GM12864 (cell line): Measurements from ENCODE around the gene EXOC3.

Experiments used
- DNase-seq: peaks from one replicate; pipeline ENCODE4 v3.0.0-alpha.2; 2011; ENCODE audit warnings: low read depth
- H3K4me3 ChIP-seq: 2 replicates; pipeline ENCODE4 v1.5.1; 2011; ENCODE audit warnings: mild to moderate bottlenecking, low read depth, low read length, control low read depth
- CTCF ChIP-seq: IDR thresholded peaks from 2 replicates; pipeline ENCODE4 v1.5.1; 2011; ENCODE audit warnings: low read depth, mild to moderate bottlenecking, moderate library complexity, low read length, control low read depth, inconsistent platforms; ENCODE audit errors: missing control alignments

EXOC3 gene

GRCh38 chr5:443239-444151, 519 bp downstream of the EXOC3 start:
- H3K4me3 ChIP-seq, result peak overlapping the region; percentile 100
- TF ChIP-seq CTCF, result no peak
- DNase-seq, result no peak

DNA sequence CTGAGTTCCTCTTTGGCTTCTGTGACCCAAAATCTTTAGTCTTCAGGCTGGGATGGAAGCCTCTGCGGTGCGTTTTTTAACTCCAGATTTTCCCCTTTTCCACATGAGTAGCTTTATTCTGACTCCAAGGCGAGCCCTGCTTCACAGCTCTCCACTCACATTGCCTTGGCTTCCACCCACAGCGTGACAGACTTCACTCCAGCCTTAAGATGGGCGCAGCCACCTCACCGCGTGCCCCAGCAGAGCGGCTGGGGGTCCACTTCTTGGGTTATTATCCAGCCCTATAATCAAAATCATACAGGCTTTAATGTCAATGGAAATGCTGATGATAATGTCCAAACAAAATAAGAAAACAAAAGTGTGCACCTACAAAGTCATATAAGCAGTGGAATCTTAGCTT, 1.2 kb downstream of the EXOC3 start:
- peak overlapping the region; percentile 100 for H3K4me3 ChIP-seq
- DNase-seq, result no peak
- no peak for TF ChIP-seq CTCF

DNA sequence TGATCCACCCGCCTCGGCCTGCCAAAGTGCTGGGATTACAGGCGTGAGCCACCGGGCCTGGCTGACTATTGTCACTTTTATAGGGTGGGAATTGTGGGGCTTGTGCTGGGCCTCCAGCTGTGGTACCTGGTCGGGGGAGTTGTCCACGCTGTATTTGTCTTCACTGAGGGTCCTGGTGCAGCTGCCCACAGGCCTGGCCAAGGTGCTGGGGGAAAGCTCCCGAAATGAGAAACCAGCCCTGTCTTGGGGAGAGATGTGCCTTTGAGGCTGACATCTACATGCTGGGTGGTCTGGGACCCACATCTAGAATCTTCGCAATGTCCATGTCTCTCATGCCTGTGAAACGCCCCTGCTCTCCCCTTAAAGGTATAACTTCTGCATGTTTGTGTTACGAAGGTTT, 2.6 kb downstream of the EXOC3 start:
- DNase-seq, result no peak
- no peak overlapping the region for H3K4me3 ChIP-seq
- TF ChIP-seq CTCF, result no peak

GRCh38 chr5:446066-446882, 3.3 kb downstream of the EXOC3 start:
- no peak for TF ChIP-seq CTCF
- DNase-seq, result no peak
- no peak overlapping the region for H3K4me3 ChIP-seq

DNA sequence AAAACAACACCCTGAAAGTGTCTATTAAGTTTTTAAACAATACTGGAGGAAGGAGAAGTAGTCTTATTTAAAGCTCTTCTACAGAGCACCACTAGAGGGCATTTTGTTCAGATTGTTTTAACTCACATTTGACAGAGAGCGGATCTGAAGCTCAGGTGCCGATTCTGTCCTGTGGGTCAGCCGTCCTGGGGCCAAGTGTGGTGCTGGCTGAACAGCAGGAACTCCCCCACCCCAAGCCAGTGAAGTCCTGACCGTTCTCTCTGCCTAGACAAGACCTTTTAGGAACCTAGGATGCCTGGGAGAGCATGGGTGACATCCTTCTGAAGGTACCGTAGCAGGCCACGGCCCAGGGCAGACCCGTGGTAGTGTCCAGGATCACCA, 3.9 kb downstream of the EXOC3 start:
- TF ChIP-seq CTCF, result peak; percentile 69
- no peak for DNase-seq
- H3K4me3 ChIP-seq, result no peak overlapping the region

DNA sequence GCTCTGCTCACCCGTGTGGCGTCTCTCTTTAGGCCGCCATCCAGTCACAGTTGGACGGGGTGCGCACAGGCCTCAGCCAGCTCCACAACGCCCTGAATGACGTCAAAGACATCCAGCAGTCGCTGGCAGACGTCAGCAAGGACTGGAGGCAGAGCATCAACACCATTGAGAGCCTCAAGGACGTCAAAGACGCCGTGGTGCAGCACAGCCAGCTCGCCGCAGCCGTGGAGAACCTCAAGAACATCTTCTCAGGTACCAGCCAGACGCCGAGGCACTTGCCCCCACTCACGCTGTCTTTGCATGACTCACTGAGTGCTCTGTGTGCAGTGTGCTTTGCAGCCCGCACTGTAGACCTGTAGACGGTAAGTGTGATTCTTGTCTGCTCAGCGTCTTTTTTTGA, 4.5 kb downstream of the EXOC3 start:
- no peak overlapping the region for H3K4me3 ChIP-seq
- no peak for TF ChIP-seq CTCF
- no peak for DNase-seq
